Measurements from ENCODE around the gene TMEM273. TPM values are rescaled to one million over a fixed set of nuclear protein-coding genes. Genes with fewer than 3 reads are reported as not detected.

TMEM273 gene
- total RNA-seq, 4 donors from 2014 or later = 0.76 to 20.6 (median 7.1) TPM

DNA sequence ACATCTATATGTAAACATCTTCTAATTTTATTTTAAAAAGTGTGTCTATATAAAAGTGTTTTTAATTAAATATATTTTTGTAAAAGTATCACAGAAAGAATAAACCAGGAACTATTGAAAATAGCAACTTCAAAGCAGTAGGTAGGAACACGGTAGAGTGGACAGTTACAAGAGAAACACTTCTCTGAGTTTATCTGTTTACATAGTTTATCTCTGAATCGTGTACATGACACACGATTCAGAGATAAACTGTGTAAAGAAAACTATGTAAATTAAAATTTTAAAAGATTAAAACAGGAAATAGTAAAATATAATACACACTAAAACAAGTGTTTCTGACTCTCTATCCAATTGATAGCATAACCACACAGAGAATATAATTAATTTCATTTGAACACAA lies 29.3 kb downstream of the TMEM273 start:
- TF ChIP-seq CTCF (IDR thresholded peaks at IDR 0.05) (no peak), POLR2A (IDR thresholded peaks at IDR 0.05) (no peak)
- Histone ChIP-seq H3K4me1 (no peaks in the 10 kb centered on the region), H3K27me3 (no peaks in the 10 kb centered on the region), H3K9me3 (no peaks in the 10 kb centered on the region), H3K4me3 (no peak overlapping the region), H3K36me3 (no peaks in the 10 kb centered on the region), H3K27ac (no peak overlapping the region)
- DNase-seq = no peak
- WGBS, 2 donors = 55 to 58% methylated on average over 3 of the region's 3 CpGs
- intact Hi-C loops (cut with DNase I) = no loop called here

GRCh38 chr10:49158404-49158803 lies 29.8 kb downstream of the TMEM273 start:
- 70 to 79% methylated on average over 7 of the region's 7 CpGs for whole genome bisulfite sequencing, 2 donors
- no peaks in the 10 kb centered on the region for H3K27me3 ChIP-seq
- H3K27ac ChIP-seq = no peak overlapping the region
- intact Hi-C loops (cut with DNase I) = no loop called here
- no peak for DNase-seq
- no peak overlapping the region for H3K4me3 ChIP-seq
- no peaks in the 10 kb centered on the region for H3K9me3 ChIP-seq
- H3K4me1 ChIP-seq = no peaks in the 10 kb centered on the region
- H3K36me3 ChIP-seq = no peaks in the 10 kb centered on the region
- no peak for TF ChIP-seq POLR2A (IDR thresholded peaks at IDR 0.05)
- no peak for TF ChIP-seq CTCF (IDR thresholded peaks at IDR 0.05)

- Histone ChIP-seq H3K4me3 (no peak overlapping the region), H3K9me3 (no peaks in the 10 kb centered on the region), H3K27ac (no peak overlapping the region), H3K36me3 (no peaks in the 10 kb centered on the region), H3K27me3 (no peaks in the 10 kb centered on the region), H3K4me1 (no peaks in the 10 kb centered on the region)
- intact Hi-C loops (cut with DNase I) = no loop called here
- no peak for DNase-seq
- TF ChIP-seq POLR2A (IDR thresholded peaks at IDR 0.05) = no peak
- TF ChIP-seq CTCF (IDR thresholded peaks at IDR 0.05) = no peak
- 86 to 97% methylated on average over 3 of the region's 3 CpGs for WGBS, 2 donors
Observed at GRCh38 chr10:49157229-49157628, 31.0 kb downstream of the TMEM273 start.

- TF ChIP-seq CTCF (IDR thresholded peaks at IDR 0.05) (no peak), POLR2A (IDR thresholded peaks at IDR 0.05) (no peak)
- Histone ChIP-seq H3K27ac (no peak overlapping the region), H3K4me3 (no peak overlapping the region), H3K36me3 (no peaks in the 10 kb centered on the region), H3K27me3 (no peaks in the 10 kb centered on the region), H3K4me1 (no peaks in the 10 kb centered on the region), H3K9me3 (no peaks in the 10 kb centered on the region)
- no peak for DNase-seq
- intact Hi-C loops (cut with DNase I) = no loop called here
- 92 to 95% methylated on average over 6 of the region's 6 CpGs for WGBS, 2 donors
Observed at GRCh38 chr10:49154641-49155040, 33.5 kb downstream of the TMEM273 start.

GRCh38 chr10:49153971-49154370 lies 34.2 kb downstream of the TMEM273 start:
- no peak overlapping the region for H3K27ac ChIP-seq
- TF ChIP-seq POLR2A (IDR thresholded peaks at IDR 0.05) (no peak), CTCF (IDR thresholded peaks at IDR 0.05) (no peak)
- intact Hi-C loops (cut with DNase I) = no loop called here
- DNase-seq = no peak
- 50% methylated on average over 1 of the region's 1 CpG; no CpG with 5 or more reads in 1 of the 2 donors for WGBS, 2 donors
- no peaks in the 10 kb centered on the region for H3K36me3 ChIP-seq
- no peak overlapping the region for H3K4me3 ChIP-seq
- no peaks in the 10 kb centered on the region for H3K4me1 ChIP-seq
- no peaks in the 10 kb centered on the region for H3K27me3 ChIP-seq
- H3K9me3 ChIP-seq = no peaks in the 10 kb centered on the region

Measured in esophagus squamous epithelium (tissue), 5 donors.